HepG2 (cell line): Measurements from ENCODE around the gene CAGE1. TPM values are rescaled to one million over a fixed set of nuclear protein-coding genes. Genes with fewer than 3 reads are reported as not detected.
A peak's percentile ranks its signal among the peaks of the same experiment; 100 is the strongest.

Source experiments
- ATF2 ChIP-seq: sonication (generic); formaldehyde crosslinking; IDR thresholded peaks from 2 replicates; pipeline ENCODE4 v1.4.0; 2020; ENCODE audit warnings: missing genetic modification reagents
- DPF2 ChIP-seq: sonication (generic); formaldehyde crosslinking; IDR thresholded peaks from 2 replicates; pipeline ENCODE4 v1.4.0; 2020; ENCODE audit warnings: mild to moderate bottlenecking, low read depth, missing genetic modification reagents, borderline replicate concordance
- ELF4 ChIP-seq: sonication (generic); formaldehyde crosslinking; IDR thresholded peaks from 2 replicates; pipeline ENCODE4 v1.5.0; 2020; ENCODE audit warnings: missing genetic modification reagents, mild to moderate bottlenecking, moderate library complexity, borderline replicate concordance
- MEF2D ChIP-seq: sonication (generic); formaldehyde crosslinking; IDR thresholded peaks from 2 replicates; pipeline ENCODE4 v1.5.1; 2020; ENCODE audit warnings: mild to moderate bottlenecking, missing genetic modification reagents
- NFAT5 ChIP-seq: sonication (generic); formaldehyde crosslinking; IDR thresholded peaks from 2 replicates; pipeline ENCODE4 v1.4.0; 2020; ENCODE audit warnings: missing genetic modification reagents
- NFIC ChIP-seq: IDR thresholded peaks from 2 replicates; pipeline ENCODE4 v1.6.1; 2012; ENCODE audit warnings: mild to moderate bottlenecking, low read length, inconsistent platforms
- REPIN1 ChIP-seq: sonication (generic); formaldehyde crosslinking; IDR thresholded peaks from 2 replicates; pipeline ENCODE4 v1.8.0; 2022; ENCODE audit warnings: missing genetic modification reagents, low read depth, mild to moderate bottlenecking, borderline replicate concordance
- ZBTB4 ChIP-seq: sonication (generic); formaldehyde crosslinking; IDR thresholded peaks from 2 replicates; pipeline ENCODE4 v1.4.0; 2020; ENCODE audit warnings: missing genetic modification reagents, mild to moderate bottlenecking, borderline replicate concordance
- ZFP82 ChIP-seq: sonication (generic); formaldehyde crosslinking; IDR thresholded peaks from 2 replicates; pipeline ENCODE4 v1.5.1; 2020; ENCODE audit warnings: mild to moderate bottlenecking, missing genetic modification reagents, borderline replicate concordance
- ZNF33A ChIP-seq: sonication (generic); formaldehyde crosslinking; IDR thresholded peaks from 2 replicates; pipeline ENCODE4 v1.5.1; 2020; ENCODE audit warnings: missing genetic modification reagents, mild to moderate bottlenecking, moderate library complexity, borderline replicate concordance
- ZNF761 ChIP-seq: sonication (generic); formaldehyde crosslinking; conservative IDR thresholded peaks from 2 replicates; pipeline ENCODE4 v1.4.0; 2020; ENCODE audit warnings: mild to moderate bottlenecking, missing genetic modification reagents
- ZZZ3 ChIP-seq: sonication (generic); formaldehyde crosslinking; IDR thresholded peaks from 2 replicates; pipeline ENCODE4 v1.4.0; 2020; ENCODE audit warnings: missing genetic modification reagents, mild to moderate bottlenecking, borderline replicate concordance
- polyA plus RNA-seq, 8 experiments: library from polyadenylated mRNA; depleted of rRNA in 3 of 8; stranded (reverse) in 7 of 8; unstranded in 1 of 8; fragments of >200 nt; fragmentation: Illumina TruSeq in 4 of 8; extraction: Trizol in 4 of 8; gene quantifications; 2 replicates each; pipeline versions ENCODE4 v1.2.1 to v1.2.3, GENCODE V29; 2011 to 2016; ENCODE audit warnings: low read depth in 4 of 8, missing spikeins in 1 of 8, mixed read lengths in 1 of 8; ENCODE audit not compliant: insufficient read depth in 1 of 8
- total RNA-seq, 5 experiments: library from RNA; depleted of rRNA; stranded (reverse); fragments of >200 nt; fragmentation: Illumina TruSeq; extraction: Trizol; gene quantifications; 2 replicates each; pipeline ENCODE4 v1.2.3, GENCODE V29; 2016; ENCODE audit warnings: low read depth in 1 of 5
- TF ChIP-seq, protein P1 (sequence below): IDR thresholded peaks from 2 replicates; pipeline ENCODE4 v1.6.1; 2016; ENCODE audit warnings: missing genetic modification reagents, missing compliant biosample characterization
- TF ChIP-seq, protein P2 (sequence below): sonication (generic); formaldehyde crosslinking; IDR thresholded peaks from 2 replicates; pipeline ENCODE4 v1.5.1; 2020; ENCODE audit warnings: mild to moderate bottlenecking, missing genetic modification reagents, borderline replicate concordance
- TF ChIP-seq, protein P3 (sequence below): sonication (generic); formaldehyde crosslinking; IDR thresholded peaks from 2 replicates; pipeline ENCODE4 v1.8.1; 2023; ENCODE audit warnings: mild to moderate bottlenecking, missing genetic modification reagents, borderline replicate concordance

Gene CAGE1
- total and polyA plus RNA-seq, 2 of the 13 experiments (the other 11 are each of a cell fraction or from before 2014, with no cell fraction given), result 0.03 to 0.15 TPM

DNA sequence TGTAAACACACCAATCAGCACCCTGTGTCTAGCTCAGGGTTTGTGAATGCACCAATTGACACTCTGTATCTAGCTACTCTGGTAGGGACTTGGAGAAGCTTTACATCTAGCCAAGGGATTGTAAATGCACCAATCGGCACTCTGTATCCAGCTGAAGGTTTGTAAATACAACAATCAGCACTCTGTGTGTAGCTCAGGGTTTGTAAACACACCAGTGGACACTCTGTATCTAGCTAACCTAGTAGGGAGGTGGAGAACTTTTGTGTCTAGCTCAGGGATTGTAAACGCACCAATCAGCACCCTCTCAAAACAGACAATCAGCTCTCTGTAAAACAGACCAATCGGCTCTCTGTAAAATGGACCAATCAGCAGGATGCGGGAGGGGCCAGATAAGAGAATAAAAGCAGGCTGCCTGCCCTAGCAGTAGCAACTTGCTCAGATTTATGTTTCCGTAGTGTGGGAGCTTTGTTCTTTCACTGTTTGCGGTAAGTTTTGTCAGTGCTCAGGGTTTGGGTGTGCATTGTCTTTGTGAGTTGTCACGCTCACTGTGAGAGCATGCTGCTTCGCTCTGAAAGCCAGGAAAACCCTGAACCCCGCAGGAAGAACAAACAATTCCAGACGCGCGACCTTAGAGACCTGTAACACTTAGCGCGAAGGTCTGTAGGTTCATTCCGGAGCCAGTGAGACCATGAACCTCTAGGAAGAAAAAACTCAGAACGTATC lies 37.1 kb upstream of the CAGE1 start (continued):
- TF ChIP-seq, protein P1, sequence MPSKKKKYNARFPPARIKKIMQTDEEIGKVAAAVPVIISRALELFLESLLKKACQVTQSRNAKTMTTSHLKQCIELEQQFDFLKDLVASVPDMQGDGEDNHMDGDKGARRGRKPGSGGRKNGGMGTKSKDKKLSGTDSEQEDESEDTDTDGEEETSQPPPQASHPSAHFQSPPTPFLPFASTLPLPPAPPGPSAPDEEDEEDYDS, result peak; percentile 96
- TF ChIP-seq MEF2D (CRISPR knock-in tag), result peak; percentile 25; the same call in 1 of the 2 replicates
- TF ChIP-seq REPIN1 (CRISPR knock-in tag), result 0 out of 2 replicates have a peak, but pooled peaks have one; percentile 44
- no peak for TF ChIP-seq ZBTB4 (CRISPR knock-in tag)
- TF ChIP-seq ZNF33A (CRISPR knock-in tag), result no peak
- 0 out of 2 replicates have a peak, but pooled peaks have one; percentile 40 for TF ChIP-seq ZNF761 (CRISPR knock-in tag)
- no peak for TF ChIP-seq ZZZ3 (CRISPR knock-in tag)
- TF ChIP-seq, protein P2, sequence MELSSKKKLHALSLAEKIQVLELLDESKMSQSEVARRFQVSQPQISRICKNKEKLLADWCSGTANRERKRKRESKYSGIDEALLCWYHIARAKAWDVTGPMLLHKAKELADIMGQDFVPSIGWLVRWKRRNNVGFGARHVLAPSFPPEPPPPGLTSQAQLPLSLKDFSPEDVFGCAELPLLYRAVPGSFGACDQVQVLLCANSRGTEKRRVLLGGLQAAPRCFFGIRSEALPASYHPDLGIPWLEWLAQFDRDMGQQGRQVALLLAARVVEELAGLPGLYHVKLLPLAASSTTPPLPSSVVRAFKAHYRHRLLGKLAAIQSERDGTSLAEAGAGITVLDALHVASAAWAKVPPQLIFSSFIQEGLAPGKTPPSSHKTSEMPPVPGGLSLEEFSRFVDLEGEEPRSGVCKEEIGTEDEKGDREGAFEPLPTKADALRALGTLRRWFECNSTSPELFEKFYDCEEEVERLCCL (CRISPR knock-in tag), result no peak
- no peak for TF ChIP-seq ZFP82 (CRISPR knock-in tag)
- no peak for TF ChIP-seq NFAT5
- TF ChIP-seq ELF4 (CRISPR knock-in tag), result no peak
- TF ChIP-seq, protein P3, sequence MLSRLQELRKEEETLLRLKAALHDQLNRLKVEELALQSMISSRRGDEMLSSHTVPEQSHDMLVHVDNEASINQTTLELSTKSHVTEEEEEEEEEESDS (CRISPR knock-in tag), result 0 out of 2 replicates have a peak, but pooled peaks have one; percentile 45
- TF ChIP-seq DPF2, result no peak
- TF ChIP-seq NFIC, result peak; percentile 76; the same call in 1 of the 2 replicates
- no peak for TF ChIP-seq ATF2 (CRISPR knock-in tag)
